DOHH2 (cell line): ENCODE measurements around the gene SPTBN4.

ENCODE experiments used
- CTCF ChIP-seq: fragments of 200-600 bp; sonication (generic); IDR thresholded peaks from one replicate; pipeline ENCODE4 v1.5.1; 2014; ENCODE audit warnings: antibody characterized with exemption, mild to moderate bottlenecking, low read depth, low read length; ENCODE audit not compliant: poor library complexity, severe bottlenecking
- EZH2phosphoT487 ChIP-seq: fragments of 200-600 bp; sonication (generic); IDR thresholded peaks from 2 replicates; pipeline ENCODE4 v1.6.1; 2017; ENCODE audit warnings: borderline replicate concordance, mild to moderate bottlenecking, antibody characterized with exemption, low read length, moderate library complexity, mixed read lengths

GRCh38 chr19:40471111-40471510 is 4.3 kb downstream of the SPTBN4 start:
- TF ChIP-seq CTCF (no peak), EZH2phosphoT487 (no peak)
